Head of caudate nucleus (tissue), 42 donors: Measurements from ENCODE around the gene OR10J1.
"Not testable (repeated sequence)": the region's sequence is repeated elsewhere in the genome, so short reads cannot be mapped to it uniquely, and the experiment has no call there.

Source experiments
- DNase-seq, 42 donors: peaks; one replicate each; pipeline versions ENCODE4 v3.0.0 to v3.0.0-alpha.2; 2020 to 2021; ENCODE audit warnings: mixed read lengths in 7 of 42
- intact Hi-C: fragments of 100-400 bp; cut with DNase I; formaldehyde crosslinking; loops from one replicate; pipeline ENCODE4 v1.15.0; 2022

OR10J1 gene

DNA sequence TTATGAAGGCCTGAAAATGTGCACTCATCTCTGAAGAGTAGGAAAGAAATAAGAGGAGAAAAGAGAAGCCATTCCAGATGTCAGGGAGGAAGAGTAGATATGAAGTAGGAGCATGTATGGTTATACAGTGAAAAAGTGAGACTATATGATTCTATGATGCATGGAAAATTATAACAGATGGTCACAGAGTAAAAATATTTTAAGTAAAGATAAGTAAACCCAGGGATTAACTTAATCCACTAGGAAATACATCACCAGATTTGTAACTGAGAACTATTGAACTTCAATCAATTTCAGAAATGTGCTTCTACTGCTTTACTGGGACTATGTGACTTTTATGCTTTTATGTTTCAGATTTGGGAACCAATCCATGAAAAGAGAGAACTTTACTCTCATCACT is at the start of gene OR10J1:
Gene OR10J1 (plus strand): TSS at position 301 of the 400 bp plus-strand sequence. CDS start 70 bp downstream, at position 371.
- intact Hi-C loops = no loop called here
- no peak for DNase-seq

DNA sequence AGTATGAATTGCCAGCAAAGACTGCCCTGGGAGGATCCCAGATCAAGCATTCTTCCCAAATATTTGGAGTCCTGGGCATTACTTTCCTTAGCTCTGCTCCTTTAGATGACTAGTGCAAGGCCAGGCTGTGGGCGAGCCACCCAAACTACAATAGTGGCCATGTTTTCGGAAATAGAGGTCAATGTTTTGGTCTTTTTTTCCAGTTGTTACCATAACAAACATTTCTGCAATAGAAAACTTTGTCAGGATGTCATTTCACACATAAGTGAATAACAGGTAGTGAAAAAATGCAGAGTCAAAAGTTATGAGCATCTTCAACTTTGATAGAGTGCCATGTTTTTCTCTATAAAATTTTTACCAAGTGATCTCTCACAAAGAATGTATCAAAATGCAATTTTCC is 32.7 kb upstream of the OR10J1 start:
- DNase-seq = no peak
- intact Hi-C loops = no loop called here

DNA sequence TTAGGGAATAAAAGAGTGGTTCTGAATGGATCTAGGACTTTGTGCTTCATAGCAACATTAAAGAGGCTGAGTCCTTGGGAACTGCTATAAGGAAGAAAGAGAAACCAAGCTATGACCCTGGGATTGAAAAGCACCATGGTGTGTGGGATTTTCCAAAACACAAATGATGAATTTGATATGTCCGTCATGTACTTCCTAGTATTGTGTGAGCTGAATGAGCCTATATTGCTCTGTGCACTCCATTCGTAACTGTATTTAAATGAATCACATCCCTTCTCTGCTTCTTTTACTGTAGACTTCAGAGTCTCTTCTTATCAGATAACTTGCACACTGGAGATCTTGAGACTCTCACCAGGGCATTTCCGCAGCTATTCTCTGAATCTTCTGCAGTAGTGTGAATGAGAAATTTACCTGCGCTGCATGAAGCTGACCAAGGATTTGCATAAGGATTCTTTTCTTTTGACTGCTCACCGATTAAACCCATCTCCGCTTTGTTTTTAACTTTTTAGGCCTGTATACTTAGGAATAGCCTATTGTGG is 30.6 kb upstream of the OR10J1 start:
- DNase-seq = no peak
- intact Hi-C loops = no loop called here

- no peak for DNase-seq
- intact Hi-C loops = no loop called here
These were observed 17.7 kb upstream of the OR10J1 start for GRCh38 chr1:159421821-159422220.

DNA sequence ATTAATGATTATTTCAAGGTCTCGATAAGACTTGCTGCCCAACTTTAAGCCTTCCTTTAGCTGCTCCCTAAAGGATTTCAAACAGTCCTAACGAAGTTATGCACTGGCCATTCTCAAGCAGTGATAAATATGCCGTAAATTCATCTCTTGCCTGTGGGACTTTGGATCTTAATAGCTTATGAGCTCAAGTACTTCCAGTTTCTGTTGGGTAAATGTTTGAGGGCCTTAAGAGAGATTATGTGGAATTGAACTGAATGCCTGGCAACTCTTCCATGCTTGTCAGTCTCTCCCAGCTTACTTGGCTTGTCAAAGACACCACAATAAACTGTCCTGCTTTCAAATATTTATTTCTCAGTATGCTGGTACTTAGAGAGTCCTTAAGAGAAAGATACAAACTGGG is 11.0 kb upstream of the OR10J1 start:
- no peak for DNase-seq
- intact Hi-C loops = no loop called here

GRCh38 chr1:159429074-159429861 is 10.3 kb upstream of the OR10J1 start:
- no peak for DNase-seq
- intact Hi-C loops = no loop called here

DNA sequence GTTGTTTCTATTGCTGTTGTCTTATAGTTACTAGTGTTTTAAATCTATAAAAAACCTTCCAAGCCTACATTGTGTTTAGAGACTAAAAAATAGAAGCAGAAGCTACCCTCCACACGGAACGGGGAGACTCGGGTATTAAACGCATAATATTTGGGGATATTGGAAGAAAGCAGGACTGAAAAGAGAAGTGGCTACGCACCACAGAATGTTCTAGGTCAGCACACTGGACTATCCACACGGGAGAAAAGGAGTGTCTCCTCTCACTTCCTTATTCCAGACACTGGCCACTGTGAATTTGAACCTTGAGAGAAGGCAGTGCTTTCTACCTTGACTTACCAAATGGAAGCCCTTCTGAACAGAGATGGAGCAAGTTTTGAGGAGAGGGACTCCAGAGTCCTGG is 8.5 kb upstream of the OR10J1 start:
- intact Hi-C loops = no loop called here
- DNase-seq = peak in 8 of 42 donors; percentile 3 to 20 (median 10)

- intact Hi-C loops = no loop called here
- DNase-seq = no peak
These were observed 7.6 kb upstream of the OR10J1 start, which contains the start of gene OR10J4 for GRCh38 chr1:159431904-159432303. TSS of gene OR10J4 (plus strand) at chr1:159432204.

DNA sequence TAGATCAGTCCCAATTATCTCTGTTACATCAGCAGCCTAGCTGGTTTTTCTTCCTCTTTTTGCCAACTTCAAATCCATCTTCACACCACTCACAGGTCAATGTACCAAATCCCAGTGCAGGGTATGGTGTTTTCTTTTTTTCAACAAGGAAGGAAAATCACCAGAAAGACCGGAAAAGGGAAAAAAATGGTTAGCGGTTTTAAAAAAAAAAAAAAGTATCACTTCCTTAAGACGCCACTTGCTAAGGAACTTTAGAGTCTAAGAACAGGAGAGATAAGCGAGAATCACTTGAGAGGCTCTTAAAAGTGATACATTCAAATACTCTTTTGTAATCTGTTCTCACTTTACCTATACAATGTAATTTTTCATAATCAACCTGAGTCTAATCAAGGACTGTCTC is 3.1 kb upstream of the OR10J1 start:
- DNase-seq = no peak
- intact Hi-C loops = no loop called here

GRCh38 chr1:159441360-159441759 is 1.8 kb downstream of the OR10J1 start:
- no peak for DNase-seq
- intact Hi-C loops = no loop called here

DNA sequence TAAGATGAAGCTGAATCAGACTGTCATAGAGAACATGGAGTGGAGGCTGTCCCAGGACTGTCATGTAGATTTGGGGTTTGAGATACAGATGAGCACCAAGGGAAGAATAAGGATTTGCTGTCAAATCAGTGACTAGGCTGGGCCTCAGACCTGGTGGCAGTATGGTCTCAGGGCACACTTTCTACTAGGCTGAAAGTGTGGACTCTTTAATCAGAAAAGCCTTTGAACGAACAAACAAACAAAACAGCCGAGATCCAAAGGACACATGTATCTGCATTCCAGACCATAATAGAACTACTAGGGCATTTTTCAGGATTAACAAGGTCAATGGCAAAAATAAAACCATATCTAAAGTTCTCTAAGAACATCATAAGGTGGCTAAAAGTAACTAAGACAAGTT is 2.9 kb downstream of the OR10J1 start:
- DNase-seq = no peak
- intact Hi-C loops = no loop called here

DNA sequence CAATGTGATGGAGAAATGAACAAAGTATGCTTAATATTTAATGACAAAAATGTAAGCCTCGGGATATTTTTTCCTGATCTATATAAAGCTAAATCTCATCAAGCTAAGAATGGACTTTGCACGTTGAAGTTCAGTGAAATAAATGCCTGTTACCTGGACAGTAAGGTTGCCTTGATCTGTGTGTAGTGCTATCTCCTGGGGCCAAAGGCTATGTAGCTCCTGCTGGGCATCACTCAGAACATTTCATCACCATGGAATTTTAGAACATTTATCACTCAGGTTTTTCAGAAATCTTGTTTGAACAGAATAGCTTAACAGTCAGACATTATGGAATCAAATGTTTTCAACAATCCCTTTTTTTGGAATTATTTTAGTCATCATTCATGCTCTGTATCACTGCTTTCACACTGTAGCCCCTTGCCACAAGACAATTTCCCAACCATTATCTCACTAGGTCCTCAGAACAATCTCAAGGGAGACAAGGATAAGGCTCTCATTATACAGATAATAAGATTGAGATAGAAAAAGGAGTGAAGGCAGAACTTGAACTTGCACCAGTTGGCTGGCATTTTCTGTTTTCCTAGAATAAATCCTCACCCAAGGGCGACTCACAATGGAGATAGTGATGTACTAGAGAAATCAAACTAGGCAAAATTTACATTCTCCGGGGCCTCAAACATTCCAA is 3.7 kb downstream of the OR10J1 start:
- no peak for DNase-seq
- intact Hi-C loops = no loop called here

DNA sequence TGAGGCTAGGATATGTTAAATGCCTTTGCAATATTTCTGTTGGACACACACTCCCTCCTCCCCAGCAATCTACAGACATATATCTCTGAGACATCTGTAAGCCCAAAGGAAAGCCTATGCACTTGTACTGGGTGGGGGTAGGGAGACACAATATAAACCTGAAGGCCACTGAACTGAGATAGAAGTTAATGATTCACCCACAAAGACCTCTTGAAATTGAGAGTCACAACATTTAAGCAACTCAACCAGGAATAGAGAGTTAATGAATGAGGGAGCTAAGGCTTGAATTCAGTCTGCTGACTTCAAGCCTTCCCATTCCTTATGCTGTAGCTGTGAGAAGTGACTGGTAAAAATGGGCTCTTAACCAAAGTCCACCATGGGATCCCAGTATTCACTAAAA is 5.0 kb downstream of the OR10J1 start:
- intact Hi-C loops = no loop called here
- DNase-seq = no peak

GRCh38 chr1:159448181-159448580 is 8.7 kb downstream of the OR10J1 start:
- intact Hi-C loops = no loop called here
- DNase-seq = no peak

- intact Hi-C loops, DNase-seq: not testable (repeated sequence)
These were observed 10.1 kb downstream of the OR10J1 start for GRCh38 chr1:159449605-159450004.

DNA sequence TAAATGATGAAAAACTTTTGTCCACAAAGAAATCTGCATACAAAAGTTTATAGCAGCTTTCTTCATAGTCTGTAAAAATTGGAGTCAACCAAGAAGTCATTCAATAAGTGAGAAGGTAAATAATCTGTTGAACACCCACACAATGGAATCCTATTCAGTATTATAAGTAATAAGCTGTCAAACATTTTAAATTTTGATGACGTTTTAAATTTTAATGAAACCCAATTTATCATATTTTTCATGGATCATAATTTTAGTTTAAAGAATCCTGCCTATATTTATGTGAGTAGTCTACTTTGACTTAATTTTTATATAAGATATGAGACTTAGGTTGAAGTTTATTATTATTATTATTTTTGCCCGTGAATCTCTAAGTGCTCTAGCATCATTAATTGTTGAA is 20.0 kb downstream of the OR10J1 start:
- intact Hi-C loops = no loop called here
- no peak for DNase-seq

DNA sequence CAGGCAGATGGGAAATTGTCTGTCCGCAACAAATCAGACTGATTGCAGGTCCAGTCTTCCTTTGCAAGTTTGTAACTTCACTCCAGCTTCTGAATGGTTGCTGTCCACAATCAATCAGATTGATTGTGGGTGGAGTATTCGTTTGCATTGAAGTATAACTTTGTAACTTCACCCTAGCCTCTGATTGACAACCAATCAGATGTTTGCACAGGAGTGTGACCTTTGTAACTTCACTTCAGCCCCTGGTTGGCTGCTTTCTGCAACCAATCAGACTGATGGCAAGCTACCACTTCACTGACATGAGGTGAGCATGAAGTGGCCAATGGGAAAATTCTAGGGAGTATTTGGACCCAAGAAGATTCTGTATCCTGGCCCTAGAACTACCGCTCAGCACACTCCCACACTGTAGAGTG is 25.7 kb downstream of the OR10J1 start:
- intact Hi-C loops = no loop called here
- no peak for DNase-seq

DNA sequence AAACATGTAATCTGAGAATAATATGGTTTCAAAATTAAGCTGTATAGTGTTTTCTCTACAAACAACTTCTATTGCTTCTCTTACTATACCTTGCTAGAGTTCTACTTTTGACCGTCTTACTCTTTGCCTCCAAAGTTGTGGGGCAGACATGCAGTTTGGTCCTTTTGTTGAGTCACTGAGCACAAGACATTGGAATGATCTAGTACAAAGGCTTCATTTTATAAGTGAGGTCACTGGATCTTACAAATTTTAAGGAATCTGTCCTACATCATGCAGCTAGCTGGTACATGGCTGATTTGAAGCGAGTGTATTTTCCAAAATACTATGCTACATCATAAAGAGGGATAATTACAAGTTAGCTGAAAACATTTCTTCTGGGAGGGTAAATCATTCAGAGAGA is 28.8 kb downstream of the OR10J1 start:
- intact Hi-C loops = no loop called here
- DNase-seq = no peak

DNA sequence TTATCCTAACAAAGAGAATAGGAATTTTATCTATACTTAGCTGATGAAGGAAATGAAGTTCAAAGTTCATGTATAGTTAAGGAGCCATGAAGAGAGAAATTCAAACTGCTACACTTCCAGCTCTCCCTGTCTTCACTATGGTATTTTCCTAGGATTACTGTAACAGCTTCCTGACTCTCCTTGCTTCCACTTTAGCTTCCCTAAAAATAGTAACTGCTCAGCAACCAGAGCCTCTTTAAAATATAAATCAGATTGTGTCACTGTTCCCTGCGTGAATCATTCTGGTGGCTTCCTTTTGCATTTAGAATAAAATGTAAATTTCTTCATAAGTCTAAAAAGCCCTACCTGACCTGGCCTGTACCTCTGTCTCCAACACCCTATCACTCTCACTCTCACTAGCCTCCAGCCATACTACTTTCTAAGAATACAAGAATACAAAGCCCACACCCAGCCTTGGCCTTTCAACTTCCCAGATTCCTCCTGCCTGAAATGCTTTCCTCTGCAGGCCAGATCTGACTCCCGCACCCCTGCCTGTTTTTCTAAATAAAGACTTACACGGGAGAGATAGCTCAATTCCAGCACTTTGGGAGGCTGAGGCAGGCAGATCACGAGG is 30.5 kb downstream of the OR10J1 start:
- DNase-seq = peak in 4 of 42 donors; percentile 9 to 19 (median 16)
- intact Hi-C loops = no loop called here

DNA sequence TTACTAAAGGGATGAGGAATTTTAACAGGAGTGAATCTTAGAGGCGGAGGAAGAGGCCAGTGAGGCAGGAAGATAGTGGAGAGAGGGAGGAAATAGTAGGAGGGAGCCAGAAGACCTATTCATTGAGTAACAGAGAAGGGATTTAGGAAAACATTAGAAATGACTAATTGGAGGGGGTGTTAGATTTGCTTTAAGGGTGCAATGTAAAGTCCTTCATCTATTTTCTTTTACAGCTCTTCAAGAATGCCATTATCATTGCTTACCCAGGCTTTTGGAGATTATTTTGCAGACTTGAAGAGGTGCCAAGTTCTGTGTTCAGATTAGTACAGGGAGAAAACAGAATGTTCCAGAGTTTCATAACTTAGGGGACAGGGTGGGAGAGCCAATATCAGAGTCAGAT is 33.8 kb downstream of the OR10J1 start:
- DNase-seq = no peak
- intact Hi-C loops = no loop called here
